Colonic mucosa (tissue), 4 donors: ENCODE data around the gene FHIT. TPM values are rescaled to one million over a fixed set of nuclear protein-coding genes. Genes with fewer than 3 reads are reported as not detected.

Experiments used
- DNase-seq: peaks from one replicate; pipeline ENCODE4 v3.0.0-alpha.2; 2020
- H3K27ac ChIP-seq: fragments of 200-600 bp; one replicate; pipeline ENCODE4 v1.8.0; 2021
- H3K27me3 ChIP-seq: fragments of 200-600 bp; one replicate; pipeline ENCODE4 v1.8.0; 2021
- H3K36me3 ChIP-seq: fragments of 200-600 bp; one replicate; pipeline ENCODE4 v1.8.0; 2021
- H3K4me1 ChIP-seq: fragments of 200-600 bp; one replicate; pipeline ENCODE4 v1.8.0; 2021; ENCODE audit warnings: mild to moderate bottlenecking
- H3K4me3 ChIP-seq: fragments of 200-600 bp; one replicate; pipeline ENCODE4 v1.8.0; 2021
- H3K9ac ChIP-seq, 2 donors: one replicate each; pipeline ENCODE4 v1.7.0; 2013; ENCODE audit warnings: control low read depth in 2 of 2, low read depth in 2 of 2, low read length in 2 of 2
- H3K9me3 ChIP-seq: fragments of 200-600 bp; one replicate; pipeline ENCODE4 v1.8.0; 2021
- CTCF ChIP-seq: fragments of 200-600 bp; IDR thresholded peaks from one replicate; pipeline ENCODE4 v1.8.0; 2022; ENCODE audit warnings: antibody characterized with exemption, mild to moderate bottlenecking
- intact Hi-C: fragments of 100-400 bp; cut with DNase I; formaldehyde crosslinking; loops from one replicate; pipeline ENCODE4 v1.14.1; 2022
- total RNA-seq, 2 donors: library from RNA; stranded (reverse); fragmentation: NEBNext Ultra II Directional in 1 of 2; extraction: Animal tissue kit (Norgen Biotek cat#: 25700) in 1 of 2; gene quantifications; one replicate each; pipeline ENCODE4 v1.2.1, GENCODE V29; 2021
- donor health status: healthy.
- donor health status: DM: no; HTN: no; CAD: no.
- donor health status: DM: no; HTN: no; CAD: no.

The FHIT gene
- total RNA-seq, 2 donors from 2014 or later = 7.7 to 9.4 TPM

- TF ChIP-seq CTCF = no peak
- intact Hi-C loops = no loop called here
- no peak overlapping the region for H3K4me3 ChIP-seq
- no peaks in the 10 kb centered on the region for H3K27me3 ChIP-seq
- no peaks in the 10 kb centered on the region for H3K4me1 ChIP-seq
- H3K9ac ChIP-seq = no peak overlapping the region
- no peak overlapping the region for H3K27ac ChIP-seq
- no peak for DNase-seq
- no peaks in the 10 kb centered on the region for H3K36me3 ChIP-seq
- H3K9me3 ChIP-seq = no peaks in the 10 kb centered on the region
Measured at GRCh38 chr3:60730371-60730770, 520.9 kb downstream of the FHIT start.

- intact Hi-C loops = no loop called here
- no peaks in the 10 kb centered on the region for H3K9me3 ChIP-seq
- no peaks in the 10 kb centered on the region for H3K36me3 ChIP-seq
- no peaks in the 10 kb centered on the region for H3K4me1 ChIP-seq
- H3K27ac ChIP-seq = no peak overlapping the region
- H3K9ac ChIP-seq = no peak overlapping the region
- TF ChIP-seq CTCF = no peak
- no peak overlapping the region for H3K4me3 ChIP-seq
- no peaks in the 10 kb centered on the region for H3K27me3 ChIP-seq
- DNase-seq = no peak
Measured at GRCh38 chr3:60729056-60729455, 522.2 kb downstream of the FHIT start.

GRCh38 chr3:60728006-60728405 is 523.2 kb downstream of the FHIT start:
- Histone ChIP-seq H3K27ac (no peak overlapping the region), H3K4me3 (no peak overlapping the region), H3K36me3 (no peaks in the 10 kb centered on the region), H3K4me1 (no peaks in the 10 kb centered on the region), H3K27me3 (no peaks in the 10 kb centered on the region), H3K9ac (no peak overlapping the region), H3K9me3 (no peaks in the 10 kb centered on the region)
- no peak for TF ChIP-seq CTCF
- intact Hi-C loops = no loop called here
- DNase-seq = no peak

- no peaks in the 10 kb centered on the region for H3K4me1 ChIP-seq
- DNase-seq = no peak
- H3K27me3 ChIP-seq = no peaks in the 10 kb centered on the region
- intact Hi-C loops = no loop called here
- H3K9me3 ChIP-seq = no peaks in the 10 kb centered on the region
- H3K27ac ChIP-seq = no peak overlapping the region
- H3K9ac ChIP-seq = no peak overlapping the region
- TF ChIP-seq CTCF = no peak
- no peak overlapping the region for H3K4me3 ChIP-seq
- H3K36me3 ChIP-seq = no peaks in the 10 kb centered on the region
Measured at GRCh38 chr3:60720736-60721135, 530.5 kb downstream of the FHIT start.

GRCh38 chr3:60716573-60716972 is 534.7 kb downstream of the FHIT start:
- Histone ChIP-seq H3K4me3 (no peak overlapping the region), H3K4me1 (no peaks in the 10 kb centered on the region), H3K27ac (no peak overlapping the region), H3K9ac (no peak overlapping the region), H3K9me3 (no peaks in the 10 kb centered on the region), H3K36me3 (no peaks in the 10 kb centered on the region), H3K27me3 (no peaks in the 10 kb centered on the region)
- intact Hi-C loops = no loop called here
- DNase-seq = no peak
- TF ChIP-seq CTCF = no peak
